IMR-90 (cell line): ENCODE measurements around the gene TERB1. TPM values are rescaled to one million over a fixed set of nuclear protein-coding genes. Genes with fewer than 3 reads are reported as not detected.
A peak's percentile ranks its signal among the peaks of the same experiment; 100 is the strongest.

Source experiments
- ATAC-seq: fragments of 200-7000 bp; cut with Tn5 transposase; 2 replicates; pipeline ENCODE4 v1.9.1; 2020; ENCODE audit warnings: low read depth, mild to moderate bottlenecking, moderate library complexity
- BruUV-seq: library from RNA; stranded (reverse); fragments of 400-500 nt; replicated peaks from 2 replicates; lab custom pipeline; 2021; lab: Mats Ljungman, UMichigan
- CTCF ChIA-PET: fragments of 300-600 bp; formaldehyde crosslinking; extraction: SDS; loops from one replicate; lab custom pipeline; 2021; ENCODE audit warnings: antibody characterized with exemption; lab: Yijun Ruan, JAX
- POLR2A ChIA-PET: fragments of 300-600 bp; sonication (Branson Sonifier 250); formaldehyde crosslinking; loops from one replicate; lab custom pipeline; 2022; ENCODE audit warnings: antibody characterized with exemption; ENCODE audit not compliant: unreplicated experiment; lab: Charles Lee
- DNase-seq: peaks from one replicate; pipeline ENCODE4 v3.0.0; 2013
- H2AFZ ChIP-seq: replicated peaks from 2 replicates; pipeline ENCODE3; 2013; ENCODE audit warnings: low read length, mild to moderate bottlenecking; ENCODE audit not compliant: poor library complexity
- H2AK5ac ChIP-seq: 2 replicates; pipeline ENCODE4 v1.6.1; 2013; ENCODE audit warnings: low read depth, low read length, inconsistent platforms
- H2AK9ac ChIP-seq: replicated peaks from 2 replicates; pipeline ENCODE3; 2013; ENCODE audit warnings: mild to moderate bottlenecking, low read depth, low read length, moderate library complexity; ENCODE audit not compliant: poor library complexity
- H2BK120ac ChIP-seq: 2 replicates; pipeline ENCODE4 v1.6.1; 2013; ENCODE audit warnings: low read depth, low read length, inconsistent platforms
- H2BK15ac ChIP-seq: 3 replicates; pipeline ENCODE4 v1.6.1; 2013; ENCODE audit warnings: low read depth, low read length, inconsistent platforms
- H2BK20ac ChIP-seq: 2 replicates; pipeline ENCODE4 v1.6.1; 2013; ENCODE audit warnings: low read depth, mild to moderate bottlenecking, inconsistent platforms, low read length, moderate library complexity
- H2BK5ac ChIP-seq: 2 replicates; pipeline ENCODE4 v1.6.1; 2013; ENCODE audit warnings: mild to moderate bottlenecking, low read depth, low read length, inconsistent platforms; ENCODE audit not compliant: poor library complexity, severe bottlenecking
- H3K14ac ChIP-seq: replicated peaks from 2 replicates; pipeline ENCODE4 v1.6.1; 2013; ENCODE audit warnings: low read depth, low read length, inconsistent platforms
- H3K18ac ChIP-seq: 2 replicates; pipeline ENCODE4 v1.6.1; 2013; ENCODE audit warnings: low read depth, low read length, control low read depth
- H3K23ac ChIP-seq: 2 replicates; pipeline ENCODE4 v1.6.1; 2013; ENCODE audit warnings: low read depth, low read length, inconsistent platforms
- H3K27ac ChIP-seq: 2 replicates; pipeline ENCODE4 v1.5.1; 2013; ENCODE audit warnings: mild to moderate bottlenecking, control low read depth, low read length; ENCODE audit not compliant: insufficient read depth
- H3K27me3 ChIP-seq: 2 replicates; pipeline ENCODE4 v1.6.1; 2013; ENCODE audit warnings: low read length; ENCODE audit not compliant: control insufficient read depth, insufficient read depth
- H3K36me3 ChIP-seq: 2 replicates; pipeline ENCODE4 v1.6.1; 2013; ENCODE audit warnings: low read length, mixed read lengths; ENCODE audit not compliant: control insufficient read depth, insufficient read depth
- H3K4ac ChIP-seq: 2 replicates; pipeline ENCODE4 v1.6.1; 2013; ENCODE audit warnings: low read depth, low read length, inconsistent platforms
- H3K4me1 ChIP-seq: 2 replicates; pipeline ENCODE4 v1.6.1; 2013; ENCODE audit warnings: low read length, mixed read lengths; ENCODE audit not compliant: control insufficient read depth, insufficient read depth
- H3K4me2 ChIP-seq: 2 replicates; pipeline ENCODE4 v1.6.1; 2013; ENCODE audit warnings: low read depth, mild to moderate bottlenecking, control low read depth, low read length, moderate library complexity
- H3K4me3 ChIP-seq: 2 replicates; pipeline ENCODE4 v1.5.1; 2013; ENCODE audit warnings: low read depth, mild to moderate bottlenecking, control low read depth, low read length, moderate library complexity; ENCODE audit not compliant: insufficient read depth
- H3K56ac ChIP-seq: 2 replicates; pipeline ENCODE4 v1.6.1; 2013; ENCODE audit warnings: low read length, inconsistent platforms; ENCODE audit not compliant: insufficient read depth; ENCODE audit errors: extremely low read depth
- H3K79me1 ChIP-seq, 2 experiments: 2 replicates each; pipeline ENCODE4 v1.6.1; 2013; ENCODE audit warnings: low read length in 2 of 2, inconsistent platforms in 1 of 2, low read depth in 1 of 2
- H3K9ac ChIP-seq: 2 replicates; pipeline ENCODE4 v1.6.1; 2013; ENCODE audit warnings: low read depth, low read length, control low read depth
- H3K9me1 ChIP-seq: 2 replicates; pipeline ENCODE4 v1.6.1; 2013; ENCODE audit warnings: low read length, inconsistent platforms; ENCODE audit not compliant: insufficient read depth
- H3K9me3 ChIP-seq: 2 replicates; pipeline ENCODE4 v1.6.1; 2013; ENCODE audit warnings: low read length; ENCODE audit not compliant: control insufficient read depth, insufficient read depth
- H4K20me1 ChIP-seq: 2 replicates; pipeline ENCODE4 v1.6.1; 2013; ENCODE audit warnings: low read length, inconsistent platforms; ENCODE audit not compliant: insufficient read depth
- H4K5ac ChIP-seq: 2 replicates; pipeline ENCODE4 v1.6.1; 2013; ENCODE audit warnings: mild to moderate bottlenecking, low read depth, low read length, control low read depth
- H4K8ac ChIP-seq, 2 experiments: 2 replicates each; pipeline ENCODE4 v1.6.1; 2013; ENCODE audit warnings: low read depth in 2 of 2, low read length in 2 of 2, control low read depth in 1 of 2, inconsistent platforms in 1 of 2
- H4K91ac ChIP-seq: 2 replicates; pipeline ENCODE4 v1.6.1; 2013; ENCODE audit warnings: low read depth, low read length, inconsistent platforms; ENCODE audit not compliant: insufficient read depth
- BHLHE40 ChIP-seq: fragments of 150-350 bp; IDR thresholded peaks from 2 replicates; pipeline ENCODE4 v1.6.1; 2016; ENCODE audit warnings: mild to moderate bottlenecking, low read depth, low read length
- CHD1 ChIP-seq: IDR thresholded peaks from 2 replicates; pipeline ENCODE4 v1.6.1; 2012; ENCODE audit warnings: low read depth, low read length, improper control_type of control experiment
- CTCF ChIP-seq: conservative IDR thresholded peaks from 2 replicates; pipeline ENCODE4 v1.5.1; 2012; ENCODE audit warnings: mild to moderate bottlenecking, low read depth, low read length, improper control_type of control experiment
- FOS ChIP-seq: fragments of 150-350 bp; IDR thresholded peaks from 2 replicates; pipeline ENCODE4 v1.6.1; 2016; ENCODE audit warnings: low read depth, low read length
- MAFK ChIP-seq: IDR thresholded peaks from 2 replicates; pipeline ENCODE4 v1.6.1; 2012; ENCODE audit warnings: low read depth, low read length, improper control_type of control experiment
- MAZ ChIP-seq: IDR thresholded peaks from 2 replicates; pipeline ENCODE4 v1.6.1; 2012; ENCODE audit warnings: low read depth, mild to moderate bottlenecking, low read length, improper control_type of control experiment, moderate library complexity, borderline replicate concordance
- MXI1 ChIP-seq: IDR thresholded peaks from 2 replicates; pipeline ENCODE4 v1.6.1; 2012; ENCODE audit warnings: low read depth, mild to moderate bottlenecking, low read length, moderate library complexity, borderline replicate concordance
- NFE2L2 ChIP-seq: fragments of 150-350 bp; IDR thresholded peaks from 2 replicates; pipeline ENCODE4 v1.6.1; 2016; ENCODE audit warnings: low read depth, mild to moderate bottlenecking, low read length
- RCOR1 ChIP-seq: IDR thresholded peaks from 2 replicates; pipeline ENCODE4 v1.6.1; 2012; ENCODE audit warnings: mild to moderate bottlenecking, low read length, improper control_type of control experiment; ENCODE audit not compliant: insufficient replicate concordance
- SMC3 ChIP-seq: fragments of 150-350 bp; IDR thresholded peaks from 2 replicates; pipeline ENCODE4 v1.6.1; 2016; ENCODE audit warnings: low read depth, mild to moderate bottlenecking, antibody characterized with exemption, low read length, moderate library complexity
- WGBS, 2 experiments: methylation state at CpG; one replicate each; pipeline versions ENCODE4 v1.1.5 to v1.1.7; 2013; ENCODE audit warnings: missing lambda C conversion rate in 2 of 2; ENCODE audit not compliant: insufficient read length in 1 of 2; ENCODE audit errors: extremely low coverage in 2 of 2; 5-methylcytosine and 5-hydroxymethylcytosine counted together
- dilution Hi-C: fragments of 300-500 bp; cut with HindIII; formaldehyde crosslinking; loops from one replicate; pipeline ENCODE4 v1.14.3; 2018; ENCODE audit warnings: low sequenced_read_pairs; ENCODE audit not compliant: unreplicated experiment
- in situ Hi-C: fragments of 300-500 bp; cut with MboI; formaldehyde crosslinking; loops from 3 replicates; pipeline ENCODE4 v1.14.3; 2019; ENCODE audit warnings: low sequenced_read_pairs, inconsistent platforms, mixed read lengths
- intact Hi-C: fragments of 100-400 bp; cut with micrococcal nuclease; formaldehyde crosslinking; loops from 2 replicates; pipeline ENCODE4 v1.10.0; 2022
- polyA plus RNA-seq, 3 experiments: library from polyadenylated mRNA; depleted of rRNA; stranded (reverse); fragments of >200 nt; gene quantifications; 2 replicates each; pipeline ENCODE4 v1.2.3, GENCODE V29; 2012; ENCODE audit warnings: low replicate concordance in 1 of 3
- total RNA-seq: library from RNA; depleted of rRNA; stranded (reverse); fragments of >200 nt; gene quantifications from 2 replicates; pipeline ENCODE4 v1.2.3, GENCODE V29; 2012

TERB1 gene
- total and polyA plus RNA-seq, 2 of the 4 experiments (the other 2 are of a cell fraction) = not detected

GRCh38 chr16:66752379-66752778 lies 49.0 kb downstream of the TERB1 start:
- Histone ChIP-seq H3K4me2 (no peak overlapping the region), H3K9ac (no peak overlapping the region), H3K9me3 (no peaks in the 10 kb centered on the region), H3K14ac (no peak overlapping the region), H3K27me3 (peaks cover 9% of the 10 kb centered on the region), H3K18ac (no peak overlapping the region), H2AK5ac (no peak overlapping the region), H4K20me1 (peaks cover 34% of the 10 kb centered on the region), H3K4me3 (no peak overlapping the region), H3K27ac (no peak overlapping the region), H3K23ac (no peak overlapping the region), H4K91ac (no peak overlapping the region), H2BK120ac (no peak overlapping the region), H2AFZ (peak overlapping the region; percentile 89), H3K9me1 (peaks cover 2% of the 10 kb centered on the region; the same call in 1 of the 2 replicates), H2BK5ac (no peak overlapping the region), H4K5ac (0 out of 2 replicates have a peak overlapping the region, but pooled peaks have one; percentile 85), H3K56ac (0 out of 2 replicates have a peak overlapping the region, but pooled peaks have one; percentile 20), H3K79me1 (peaks cover 16 to 29% of the 10 kb centered on the region in 2 experiments), H2BK20ac (no peak overlapping the region), H3K4ac (no peak overlapping the region), H3K36me3 (peaks cover 16% of the 10 kb centered on the region), H4K8ac (peak overlapping the region; percentile 75 to 98; a peak in 3 of 4 replicates), H2BK15ac (no peak overlapping the region), H3K4me1 (peaks cover 4% of the 10 kb centered on the region), H2AK9ac (no peak overlapping the region)
- in situ Hi-C loops (no loop called here), intact Hi-C loops (loop anchor here (5.0 kb wide), 1 partner anchor 115 kb away; no protein-coding TSS in a partner anchor), dilution Hi-C loops (no loop called here)
- WGBS, 2 experiments = 81% methylated on average over 3 of the region's 6 CpGs; no CpG with 5 or more reads in 1 of the 2 experiments
- CTCF ChIA-PET = interaction anchor here (0.7 to 2.2 kb wide), 8 partner anchors 10 to 158 kb away, joined by 3 to 10 read pairs (median 4); partner anchors contain the start of gene NAE1
- no TSS peak for BruUV-seq
- POLR2A ChIA-PET = no interaction called here
- ATAC-seq (no peak), DNase-seq (no peak)
- TF ChIP-seq FOS (no peak), CTCF (no peak), MAFK (no peak), CHD1 (no peak), SMC3 (no peak), RCOR1 (no peak), NFE2L2 (no peak), MAZ (no peak), MXI1 (no peak), BHLHE40 (no peak)
